GM12873 (cell line): ENCODE results near the gene VGLL3.

Source experiments
- CTCF ChIP-seq: IDR thresholded peaks from 2 replicates; pipeline ENCODE4 v1.5.1; 2012; ENCODE audit warnings: low read depth, mild to moderate bottlenecking, moderate library complexity, low read length, control low read depth; ENCODE audit not compliant: insufficient read depth; ENCODE audit errors: missing control alignments

Gene VGLL3

GRCh38 chr3:86976219-86976618 lies 14.7 kb downstream of the VGLL3 start:
- no peak for TF ChIP-seq CTCF

DNA sequence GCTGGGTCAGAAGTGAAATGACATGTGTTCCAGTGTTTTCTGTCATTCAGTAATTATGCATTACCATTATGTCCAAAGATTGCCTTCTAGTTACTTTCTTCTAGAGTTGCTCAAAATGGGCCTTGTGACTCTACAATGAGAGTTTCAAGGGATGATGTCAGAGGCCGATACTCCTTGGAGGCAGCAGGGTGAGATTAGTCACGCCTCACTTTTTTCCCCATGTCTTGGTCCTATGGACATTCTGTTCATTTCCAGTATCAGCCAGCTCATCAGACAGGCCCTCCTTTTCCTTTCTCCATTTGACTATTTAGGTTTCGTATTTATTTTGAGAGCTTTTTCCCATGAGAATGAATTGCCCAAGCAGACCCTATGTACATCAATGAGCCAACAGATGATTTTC lies 17.5 kb downstream of the VGLL3 start:
- TF ChIP-seq CTCF: no peak

DNA sequence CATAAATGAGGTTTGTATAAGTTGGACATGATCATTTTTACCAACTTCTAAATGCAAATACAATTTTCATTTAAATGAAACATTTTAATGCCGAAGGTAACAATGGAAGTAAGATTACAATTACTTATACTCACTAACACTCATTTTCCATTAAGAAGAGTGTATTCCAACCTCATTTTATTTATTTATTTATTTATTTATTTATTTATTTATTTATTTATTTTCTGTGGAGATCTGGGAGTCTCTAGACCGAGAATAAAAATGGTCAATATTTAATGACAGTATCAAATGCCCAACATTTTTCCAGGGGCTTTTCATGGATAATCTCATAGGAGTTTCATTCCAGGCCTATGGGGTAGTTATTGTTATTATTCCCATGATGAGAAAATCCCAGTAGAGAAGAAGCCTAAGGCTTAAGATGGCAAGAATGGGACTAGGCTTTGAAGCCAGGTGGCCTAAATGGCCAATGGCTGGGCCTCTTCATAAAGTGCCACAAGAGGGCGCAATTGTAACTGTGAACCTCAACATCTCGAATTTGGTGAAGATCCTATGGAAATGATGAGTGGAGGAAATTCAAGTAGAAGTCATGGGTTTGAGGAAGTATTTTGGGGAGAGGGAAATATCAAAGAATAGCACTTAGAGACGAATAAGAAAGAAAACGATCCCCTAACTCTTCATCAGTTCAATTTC lies 21.3 kb downstream of the VGLL3 start:
- peak; percentile 81 for TF ChIP-seq CTCF

DNA sequence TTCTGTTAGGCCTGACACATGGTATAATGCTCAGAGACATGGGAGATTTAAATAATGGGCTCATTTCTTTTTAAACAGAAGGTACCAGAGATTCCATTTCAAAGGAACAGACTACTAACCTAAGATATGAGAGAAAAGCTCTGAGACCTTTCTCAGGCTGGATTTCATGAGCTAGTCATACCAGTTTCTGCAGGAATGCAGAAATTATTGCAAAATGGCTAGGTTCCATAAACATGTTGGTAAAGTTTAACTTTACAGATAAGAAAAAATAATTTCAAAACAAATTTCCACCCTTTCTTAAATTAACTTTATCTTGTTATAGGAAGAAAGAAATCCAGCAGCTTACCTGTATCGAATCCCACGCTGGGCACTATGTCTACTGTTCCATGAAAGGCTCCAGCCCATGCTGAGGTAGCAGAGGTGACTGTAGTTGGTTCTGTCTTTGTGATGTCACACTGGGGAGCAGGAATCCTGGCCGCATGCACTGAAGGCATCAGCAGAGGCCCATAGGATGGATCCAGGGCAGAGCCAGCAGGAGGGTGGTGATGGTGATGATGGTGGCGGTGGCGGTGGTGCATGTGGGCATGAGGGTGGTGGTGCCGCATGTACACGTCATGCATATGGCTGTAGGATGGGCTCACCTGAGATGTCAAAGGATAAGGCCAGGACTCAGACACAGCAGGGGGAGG lies 22.6 kb downstream of the VGLL3 start:
- no peak for TF ChIP-seq CTCF

GRCh38 chr3:86967062-86967461 lies 23.9 kb downstream of the VGLL3 start:
- TF ChIP-seq CTCF: no peak

DNA sequence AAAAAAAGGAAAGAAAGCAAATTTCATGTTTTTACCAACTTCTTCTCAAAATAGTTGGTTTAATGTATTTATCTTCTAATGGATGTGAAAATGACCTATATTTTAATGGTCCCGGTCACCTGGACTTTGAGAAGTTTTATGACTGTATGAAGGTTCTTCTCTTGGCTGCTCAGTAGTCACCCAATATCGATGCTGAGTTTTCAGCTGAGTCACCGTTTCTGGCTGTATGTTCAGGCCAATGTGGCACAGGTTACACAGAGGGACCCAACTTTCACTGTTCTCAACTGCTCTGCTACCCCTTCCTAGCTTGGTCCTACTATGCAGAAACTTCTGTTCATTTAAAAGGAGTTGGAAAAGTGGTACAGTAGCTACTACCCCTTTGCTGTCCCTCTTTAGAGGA lies 25.8 kb downstream of the VGLL3 start:
- no peak for TF ChIP-seq CTCF

DNA sequence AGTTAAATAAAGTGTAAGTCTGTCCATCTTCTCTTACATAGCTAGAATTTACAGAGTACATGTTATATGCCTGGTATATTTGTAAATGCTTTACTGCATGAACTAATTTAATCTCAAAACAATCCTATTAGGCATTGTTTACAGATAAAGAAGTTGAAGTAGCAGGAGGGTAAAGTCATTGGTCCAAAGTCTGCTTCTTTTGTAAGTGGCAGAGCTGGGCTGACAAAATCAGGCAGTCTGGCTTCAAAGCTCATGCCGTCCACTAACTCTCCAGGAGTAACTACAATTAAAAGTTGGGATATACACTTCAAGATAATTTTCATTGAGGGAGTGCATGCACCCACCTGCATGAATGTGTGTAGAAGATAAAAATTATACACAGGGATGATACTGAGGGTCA lies 27.3 kb downstream of the VGLL3 start:
- no peak for TF ChIP-seq CTCF
